H9 (cell line): ENCODE results near the gene LRP8. TPM values are rescaled to one million over a fixed set of nuclear protein-coding genes. Genes with fewer than 3 reads are reported as not detected.

ENCODE experiments used
- DNase-seq: peaks from one replicate; pipeline ENCODE4 v3.0.0-alpha.2; 2017
- H2AFZ ChIP-seq: one replicate; pipeline ENCODE4 v1.6.1; 2013; ENCODE audit warnings: mild to moderate bottlenecking, low read length, control low read depth, moderate library complexity
- H2AK5ac ChIP-seq: 2 replicates; pipeline ENCODE4 v1.6.1; 2013; ENCODE audit warnings: low read length, control low read depth, mixed read lengths; ENCODE audit not compliant: insufficient read length
- H2BK120ac ChIP-seq: one replicate; pipeline ENCODE4 v1.6.1; 2013; ENCODE audit warnings: low read depth, mild to moderate bottlenecking, low read length, control low read depth, inconsistent platforms; ENCODE audit not compliant: poor library complexity, severe bottlenecking
- H2BK12ac ChIP-seq: 2 replicates; pipeline ENCODE4 v1.6.1; 2013; ENCODE audit warnings: low read length, control low read depth, mixed read lengths, low read depth; ENCODE audit not compliant: insufficient read length
- H2BK15ac ChIP-seq: 2 replicates; pipeline ENCODE4 v1.6.1; 2013; ENCODE audit warnings: low read depth, low read length, control low read depth
- H2BK20ac ChIP-seq: one replicate; pipeline ENCODE4 v1.6.1; 2013; ENCODE audit warnings: low read depth, mild to moderate bottlenecking, low read length, control low read depth, inconsistent platforms; ENCODE audit not compliant: poor library complexity, severe bottlenecking
- H2BK5ac ChIP-seq: 2 replicates; pipeline ENCODE4 v1.6.1; 2013; ENCODE audit warnings: low read length, control low read depth, mixed read lengths; ENCODE audit not compliant: insufficient read length
- H3K14ac ChIP-seq: 2 replicates; pipeline ENCODE4 v1.6.1; 2013; ENCODE audit warnings: low read length, control low read depth; ENCODE audit not compliant: insufficient read depth
- H3K18ac ChIP-seq: 2 replicates; pipeline ENCODE4 v1.6.1; 2013; ENCODE audit warnings: low read depth, mild to moderate bottlenecking, mixed read lengths, low read length, control low read depth; ENCODE audit not compliant: insufficient read length
- H3K23ac ChIP-seq: 2 replicates; pipeline ENCODE4 v1.6.1; 2013; ENCODE audit warnings: low read length, control low read depth, mixed read lengths, low read depth; ENCODE audit not compliant: insufficient read length
- H3K23me2 ChIP-seq: 2 replicates; pipeline ENCODE4 v1.6.1; 2013; ENCODE audit warnings: low read depth, mild to moderate bottlenecking, mixed read lengths, low read length, control low read depth; ENCODE audit not compliant: insufficient read length, poor library complexity, severe bottlenecking
- H3K27ac ChIP-seq: 2 replicates; pipeline ENCODE4 v1.5.1; 2013; ENCODE audit warnings: low read length, control low read depth, mixed read lengths, low read depth; ENCODE audit not compliant: insufficient read length
- H3K27me3 ChIP-seq: 2 replicates; pipeline ENCODE4 v1.6.1; 2013; ENCODE audit warnings: low read length, control low read depth, inconsistent platforms; ENCODE audit not compliant: insufficient read depth
- H3K4ac ChIP-seq: 2 replicates; pipeline ENCODE4 v1.6.1; 2013; ENCODE audit warnings: low read depth, mild to moderate bottlenecking, control low read depth, inconsistent platforms, low read length, moderate library complexity
- H3K4me1 ChIP-seq: 2 replicates; pipeline ENCODE4 v1.6.1; 2013; ENCODE audit warnings: low read length, control low read depth, inconsistent platforms; ENCODE audit not compliant: insufficient read depth
- H3K4me2 ChIP-seq: 2 replicates; pipeline ENCODE4 v1.6.1; 2013; ENCODE audit warnings: low read length, control low read depth, mixed read lengths; ENCODE audit not compliant: insufficient read length, insufficient read depth
- H3K56ac ChIP-seq: 2 replicates; pipeline ENCODE4 v1.6.1; 2013; ENCODE audit warnings: low read depth, mild to moderate bottlenecking, mixed read lengths, low read length, control low read depth; ENCODE audit not compliant: insufficient read length
- H3K79me1 ChIP-seq: 2 replicates; pipeline ENCODE4 v1.6.1; 2013; ENCODE audit warnings: low read depth, mild to moderate bottlenecking, moderate library complexity, low read length, control low read depth, inconsistent platforms; ENCODE audit not compliant: insufficient read depth, poor library complexity, severe bottlenecking
- H3K79me2 ChIP-seq: 2 replicates; pipeline ENCODE4 v1.6.1; 2013; ENCODE audit warnings: low read length, control low read depth, inconsistent platforms; ENCODE audit not compliant: insufficient read depth
- H3K9ac ChIP-seq: 2 replicates; pipeline ENCODE4 v1.6.1; 2013; ENCODE audit warnings: low read length, control low read depth, mixed read lengths; ENCODE audit not compliant: insufficient read length; ENCODE audit errors: extremely low read depth
- H3K9me3 ChIP-seq: one replicate; pipeline ENCODE4 v1.6.1; 2013; ENCODE audit warnings: low read depth, low read length, inconsistent platforms; ENCODE audit not compliant: control insufficient read depth
- H3T11ph ChIP-seq: one replicate; pipeline ENCODE4 v1.6.1; 2013; ENCODE audit warnings: mild to moderate bottlenecking, low read length, control low read depth, inconsistent platforms
- H4K20me1 ChIP-seq: one replicate; pipeline ENCODE4 v1.6.1; 2013; ENCODE audit not compliant: control insufficient read depth, insufficient read length, insufficient read depth
- H4K5ac ChIP-seq: 2 replicates; pipeline ENCODE4 v1.6.1; 2013; ENCODE audit warnings: low read depth, mild to moderate bottlenecking, mixed read lengths, low read length, control low read depth; ENCODE audit not compliant: insufficient read length
- H4K8ac ChIP-seq: replicated peaks from 2 replicates; pipeline ENCODE4 v1.6.1; 2013; ENCODE audit warnings: low read length, control low read depth, mixed read lengths, low read depth; ENCODE audit not compliant: insufficient read length
- H4K91ac ChIP-seq: 2 replicates; pipeline ENCODE4 v1.6.1; 2013; ENCODE audit warnings: low read depth, mild to moderate bottlenecking, moderate library complexity, mixed read lengths, low read length, control low read depth; ENCODE audit not compliant: insufficient read length
- H3K27ac Mint-ChIP-seq, 3 experiments: 2 replicates in 2 of 3; 3 replicates in 1 of 3; pipeline ENCODE4 v1.8.0; 2020 to 2021; ENCODE audit warnings: mixed read lengths in 3 of 3, mild to moderate bottlenecking in 1 of 3, moderate library complexity in 1 of 3
- H3K27me3 Mint-ChIP-seq: 2 replicates; pipeline ENCODE4 v1.8.0; 2021; ENCODE audit warnings: low read depth, mild to moderate bottlenecking, moderate library complexity, mixed read lengths
- H3K36me3 Mint-ChIP-seq, 3 experiments: 2 replicates in 2 of 3; 3 replicates in 1 of 3; pipeline ENCODE4 v1.8.0; 2020 to 2021; ENCODE audit warnings: low read depth in 3 of 3, mixed read lengths in 3 of 3; ENCODE audit not compliant: insufficient read depth in 1 of 3
- H3K4me1 Mint-ChIP-seq, 2 experiments: 2 replicates each; pipeline ENCODE4 v1.8.0; 2020; ENCODE audit warnings: mixed read lengths in 2 of 2
- H3K4me3 Mint-ChIP-seq, 2 experiments: 2 replicates in 1 of 2; 3 replicates in 1 of 2; pipeline ENCODE4 v1.8.0; 2020 to 2021; ENCODE audit warnings: mild to moderate bottlenecking in 2 of 2, mixed read lengths in 2 of 2, moderate library complexity in 1 of 2
- H3K9me3 Mint-ChIP-seq, 2 experiments: 2 replicates in 1 of 2; 3 replicates in 1 of 2; pipeline ENCODE4 v1.8.0; 2020; ENCODE audit warnings: mild to moderate bottlenecking in 2 of 2, mixed read lengths in 2 of 2, moderate library complexity in 1 of 2
- CTCF ChIP-seq: fragments of 200-600 bp; sonication (generic); conservative IDR thresholded peaks from 3 replicates; pipeline ENCODE4 v1.8.0; 2021; ENCODE audit warnings: antibody characterized with exemption, mild to moderate bottlenecking
- WGBS: extraction: QIAGEN DNeasy Blood & Tissue Kit; methylation state at CpG from one replicate; pipeline ENCODE4 v1.1.7; 2013; ENCODE audit warnings: missing lambda C conversion rate, low lambda C conversion rate, mixed read lengths; ENCODE audit not compliant: insufficient read length; ENCODE audit errors: extremely low coverage; 5-methylcytosine and 5-hydroxymethylcytosine counted together
- total RNA-seq: library from RNA; stranded (reverse); gene quantifications from 2 replicates; pipeline ENCODE4 v1.2.1, GENCODE V29; 2021

The LRP8 gene
- total RNA-seq, 1 experiment from 2014 or later, result 78.6 TPM

GRCh38 chr1:53285546-53285945, 42.3 kb downstream of the LRP8 start:
- Histone ChIP-seq H3K23ac (no peak overlapping the region), H3K4me1 (no peaks in the 10 kb centered on the region), H4K8ac (no peak overlapping the region), H3K23me2 (no peaks in the 10 kb centered on the region), H2AK5ac (no peak overlapping the region), H3K4me2 (no peak overlapping the region), H4K20me1 (peaks cover 2% of the 10 kb centered on the region), H3K9me3 (no peaks in the 10 kb centered on the region), H3K4ac (no peak overlapping the region), H3K9ac (no peak overlapping the region), H4K5ac (no peak overlapping the region), H3K79me2 (no peaks in the 10 kb centered on the region), H3K14ac (no peak overlapping the region), H2BK5ac (no peak overlapping the region), H3K27ac (no peak overlapping the region), H3T11ph (no peak overlapping the region), H3K56ac (no peak overlapping the region), H3K79me1 (no peaks in the 10 kb centered on the region), H3K18ac (no peak overlapping the region), H2AFZ (no peak overlapping the region), H2BK12ac (no peak overlapping the region), H3K27me3 (no peaks in the 10 kb centered on the region), H2BK120ac (no peak overlapping the region), H2BK15ac (no peak overlapping the region), H2BK20ac (no peak overlapping the region), H4K91ac (no peak overlapping the region)
- no peak for TF ChIP-seq CTCF
- no peak overlapping the region for H3K27ac Mint-ChIP-seq
- no peak overlapping the region for H3K4me3 Mint-ChIP-seq
- DNase-seq, result no peak
- no peaks in the 10 kb centered on the region for H3K9me3 Mint-ChIP-seq
- H3K36me3 Mint-ChIP-seq, result peaks cover 35 to 80% (median 54%) of the 10 kb centered on the region in 3 experiments; a peak in 6 of 7 replicates
- no CpG with 5 or more reads among the region's 5 CpGs for WGBS
- H3K27me3 Mint-ChIP-seq, result no peaks in the 10 kb centered on the region
- peaks cover 25 to 36% of the 10 kb centered on the region in 2 experiments for H3K4me1 Mint-ChIP-seq
